LNCAP (cell line): ENCODE results near the gene UBTF.

ENCODE experiments used
- TF ChIP-seq, protein P1 (sequence below): fragments of 450-650 bp; IDR thresholded peaks from 2 replicates; pipeline ENCODE4 v1.5.1; 2017; ENCODE audit warnings: mild to moderate bottlenecking

The UBTF gene

DNA sequence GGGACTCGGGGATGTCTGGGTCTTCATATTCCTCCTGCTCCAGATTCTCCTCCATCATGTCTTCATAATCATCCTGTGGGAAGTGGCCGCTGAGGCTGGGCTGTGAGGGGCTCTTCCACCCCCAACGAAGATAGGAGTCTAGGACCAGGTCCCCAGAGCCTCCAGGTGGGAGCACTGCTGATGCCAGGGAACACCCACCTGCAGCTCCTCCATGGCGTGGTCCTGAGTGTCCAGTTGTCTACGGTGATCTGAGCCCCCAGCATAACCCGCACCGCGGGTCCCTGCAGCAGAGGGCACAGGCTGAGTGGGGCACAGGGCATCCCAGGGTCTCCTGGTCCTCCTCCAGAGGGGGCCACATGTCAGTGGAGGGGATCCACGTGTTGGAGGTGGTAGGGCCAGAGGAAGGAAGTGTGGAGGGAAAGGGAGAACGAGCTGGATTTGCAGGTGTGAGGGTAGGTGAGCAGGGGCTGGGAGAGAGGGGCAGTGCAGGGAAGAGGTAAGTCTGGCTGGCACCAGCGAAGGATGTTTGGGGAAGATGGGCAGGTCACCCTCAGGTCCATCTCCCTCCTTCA is 43.3 kb upstream of the UBTF start:
- TF ChIP-seq, protein P1, sequence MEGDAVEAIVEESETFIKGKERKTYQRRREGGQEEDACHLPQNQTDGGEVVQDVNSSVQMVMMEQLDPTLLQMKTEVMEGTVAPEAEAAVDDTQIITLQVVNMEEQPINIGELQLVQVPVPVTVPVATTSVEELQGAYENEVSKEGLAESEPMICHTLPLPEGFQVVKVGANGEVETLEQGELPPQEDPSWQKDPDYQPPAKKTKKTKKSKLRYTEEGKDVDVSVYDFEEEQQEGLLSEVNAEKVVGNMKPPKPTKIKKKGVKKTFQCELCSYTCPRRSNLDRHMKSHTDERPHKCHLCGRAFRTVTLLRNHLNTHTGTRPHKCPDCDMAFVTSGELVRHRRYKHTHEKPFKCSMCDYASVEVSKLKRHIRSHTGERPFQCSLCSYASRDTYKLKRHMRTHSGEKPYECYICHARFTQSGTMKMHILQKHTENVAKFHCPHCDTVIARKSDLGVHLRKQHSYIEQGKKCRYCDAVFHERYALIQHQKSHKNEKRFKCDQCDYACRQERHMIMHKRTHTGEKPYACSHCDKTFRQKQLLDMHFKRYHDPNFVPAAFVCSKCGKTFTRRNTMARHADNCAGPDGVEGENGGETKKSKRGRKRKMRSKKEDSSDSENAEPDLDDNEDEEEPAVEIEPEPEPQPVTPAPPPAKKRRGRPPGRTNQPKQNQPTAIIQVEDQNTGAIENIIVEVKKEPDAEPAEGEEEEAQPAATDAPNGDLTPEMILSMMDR, result no peak

GRCh38 chr17:44260296-44260695 is 40.8 kb upstream of the UBTF start:
- TF ChIP-seq, protein P1, result no peak

GRCh38 chr17:44258811-44259351 is 39.4 kb upstream of the UBTF start:
- TF ChIP-seq, protein P1, result no peak

DNA sequence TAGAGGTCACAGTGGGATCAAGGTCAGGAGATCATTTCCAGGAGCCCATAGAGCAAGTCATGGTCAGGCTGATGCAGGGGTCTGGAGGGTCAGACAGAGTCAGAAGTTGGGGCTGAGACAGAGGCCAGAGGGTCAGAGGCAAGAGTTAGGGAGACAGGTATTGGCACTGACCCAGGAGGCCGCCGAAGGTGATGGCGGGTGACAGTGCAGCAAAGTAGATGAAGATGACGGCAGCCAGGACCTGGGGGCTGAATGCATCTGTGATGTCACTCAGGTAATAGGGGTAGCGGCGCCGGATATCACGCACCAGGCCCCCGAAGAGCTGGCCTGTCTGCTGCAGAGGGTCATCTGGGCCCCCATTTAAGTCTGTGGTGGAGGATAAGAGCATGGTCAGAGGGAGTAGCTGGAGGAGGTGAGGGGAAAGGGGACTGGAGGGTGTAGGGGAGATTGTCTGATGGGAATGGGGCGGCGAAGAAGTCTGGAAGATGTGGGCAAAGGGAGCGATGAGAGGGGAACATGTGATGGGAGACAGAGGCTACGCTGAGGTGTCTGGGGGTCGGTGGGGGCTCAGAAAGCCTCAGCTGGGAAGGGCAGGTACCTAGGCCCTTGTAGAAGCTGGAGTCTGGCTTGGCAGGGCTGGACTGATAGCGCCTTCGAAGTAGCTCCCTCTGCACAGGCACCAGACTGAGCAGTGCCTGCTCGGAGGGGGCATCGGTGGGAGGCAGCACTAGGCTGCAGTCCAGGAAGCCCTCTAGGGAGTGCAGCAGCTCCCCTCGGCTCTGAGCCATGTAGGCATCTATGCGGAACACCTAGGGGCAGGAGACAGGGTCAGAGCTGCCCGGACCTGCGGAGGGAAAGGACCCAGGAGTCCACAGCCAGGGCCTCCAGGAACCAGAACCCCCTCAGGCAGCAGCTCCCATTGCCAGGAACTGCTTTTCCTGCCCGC is 38.6 kb upstream of the UBTF start:
- TF ChIP-seq, protein P1, result no peak

DNA sequence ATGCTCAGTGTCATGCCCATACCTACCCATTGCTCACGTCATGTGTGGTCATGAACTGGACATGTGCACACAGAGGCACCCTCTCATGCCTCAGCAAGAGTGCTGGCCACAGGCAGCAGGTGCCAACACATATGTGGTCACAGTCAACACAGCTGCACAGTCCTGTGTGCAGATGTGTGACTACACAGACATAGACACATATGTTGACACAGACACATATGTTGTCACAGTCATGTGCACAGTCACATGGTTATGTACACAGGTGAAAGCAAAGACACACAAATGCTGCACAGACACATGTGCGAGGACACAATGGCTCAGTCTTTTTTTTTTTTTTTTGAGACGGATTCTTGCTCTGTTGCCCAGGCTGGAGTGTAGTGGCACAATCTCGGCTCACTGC is 37.2 kb upstream of the UBTF start:
- TF ChIP-seq, protein P1, result no peak

DNA sequence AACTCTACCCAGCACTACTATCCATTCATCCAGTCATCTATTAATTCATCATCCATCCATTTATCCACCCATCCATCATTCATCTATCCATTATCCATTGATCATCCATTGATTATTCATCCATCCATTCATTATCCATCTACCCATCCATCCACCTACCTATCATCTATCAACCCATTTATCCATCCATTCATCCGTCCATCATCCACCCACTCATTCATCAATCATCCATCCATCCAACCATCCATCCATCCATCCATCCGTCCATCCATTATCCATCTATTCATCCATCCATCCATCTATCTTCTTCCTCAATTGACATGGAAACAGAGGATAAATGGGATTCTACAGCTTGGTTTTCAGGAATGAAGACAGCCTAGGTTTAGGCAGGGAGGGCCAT is 36.4 kb upstream of the UBTF start:
- TF ChIP-seq, protein P1, result no peak

GRCh38 chr17:44254361-44255095 is 35.1 kb upstream of the UBTF start:
- TF ChIP-seq, protein P1, result no peak
